ENCODE measurements around the gene BIRC7. TPM values are rescaled to one million over a fixed set of nuclear protein-coding genes. Genes with fewer than 3 reads are reported as not detected.

BIRC7 gene
- total RNA-seq, 2 experiments from 2014 or later = 0.14 TPM; not detected in 1

DNA sequence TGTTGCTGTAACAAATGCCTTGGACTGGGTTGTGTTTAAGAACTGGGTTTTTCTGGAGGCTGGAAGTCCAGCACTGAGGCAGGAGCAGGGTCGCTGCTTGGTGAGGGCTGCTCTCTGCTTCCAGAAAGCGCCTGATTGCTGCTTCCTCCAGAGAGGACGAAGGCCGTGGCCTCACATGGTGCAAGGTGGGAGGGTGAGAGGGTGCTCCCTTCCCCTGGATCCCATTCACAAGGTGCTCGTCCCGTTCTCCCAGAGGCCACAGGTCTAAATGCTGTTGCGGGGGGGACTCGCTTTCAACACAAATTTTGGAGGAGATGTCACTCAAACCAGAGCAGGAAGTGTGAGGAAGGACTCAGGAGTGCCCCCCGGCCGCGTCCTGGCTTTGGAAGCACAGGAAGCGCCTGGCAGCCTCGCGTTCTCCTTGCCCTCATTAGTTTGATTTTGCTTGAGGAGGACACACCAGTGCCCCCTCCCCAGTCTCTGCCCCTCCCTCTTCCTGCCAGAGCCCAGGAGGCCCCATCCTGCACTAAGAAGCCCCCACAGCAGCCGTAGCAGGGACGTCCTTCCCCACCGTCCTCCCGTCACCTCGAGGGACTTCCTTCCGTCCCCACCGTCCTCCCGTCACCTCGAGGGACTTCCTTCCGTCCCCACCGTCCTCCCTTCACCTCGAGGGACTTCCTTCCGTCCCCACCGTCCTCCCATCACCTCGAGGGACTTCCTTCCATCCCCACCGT, 26.3 kb downstream of the BIRC7 start:
- no peak overlapping the region for H3K4me3 Mint-ChIP-seq

GRCh38 chr20:63262836-63263235, 27.1 kb downstream of the BIRC7 start:
- no peak for ATAC-seq
- intact Hi-C loops (cut with DNase I, micrococcal nuclease) = no loop called here
- POLR2A ChIA-PET = no interaction called here
- Mint-ChIP-seq H3K27ac (no peak overlapping the region), H3K27me3 (peaks cover 19% of the 10 kb centered on the region), H3K4me3 (no peak overlapping the region), H3K9me3 (ENCODE audit: low read depth) (no peaks in the 10 kb centered on the region), H3K4me1 (no peaks in the 10 kb centered on the region), H3K36me3 (ENCODE audit: low read depth) (no peaks in the 10 kb centered on the region)
- CTCF ChIA-PET = no interaction called here
- no peak for DNase-seq

More for the DNA sequence above, 26.3 kb downstream of the BIRC7 start:
- ATAC-seq (no peak), DNase-seq (no peak)
- Mint-ChIP-seq H3K27me3 (peaks cover 24% of the 10 kb centered on the region), H3K36me3 (ENCODE audit: low read depth) (no peaks in the 10 kb centered on the region), H3K9me3 (ENCODE audit: low read depth) (no peaks in the 10 kb centered on the region), H3K4me1 (no peaks in the 10 kb centered on the region), H3K27ac (no peak overlapping the region)
- CTCF ChIA-PET = no interaction called here
- POLR2A ChIA-PET = no interaction called here
- intact Hi-C loops (cut with DNase I, micrococcal nuclease) = no loop called here

DNA sequence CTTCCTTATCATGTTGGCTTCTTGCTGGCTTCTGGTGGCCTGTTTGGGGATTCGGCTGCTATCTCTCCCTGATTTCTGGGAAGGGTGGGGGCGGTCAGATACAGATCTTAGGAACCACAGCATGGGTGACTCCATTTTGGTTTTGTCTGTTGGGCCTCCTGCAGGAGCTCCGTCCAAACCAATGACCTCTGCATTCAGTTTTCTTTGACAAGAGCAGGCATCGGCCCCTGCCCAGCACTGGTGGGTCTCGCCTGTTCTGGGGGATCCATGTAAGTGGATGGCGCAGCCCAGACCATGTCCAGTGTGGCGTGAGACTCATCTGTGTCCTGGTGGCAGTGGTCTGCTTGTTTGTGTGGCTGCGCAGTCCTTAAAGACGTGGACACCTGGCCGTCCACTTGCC, 28.3 kb downstream of the BIRC7 start:
- no peak overlapping the region for H3K4me3 Mint-ChIP-seq
- ATAC-seq (no peak), DNase-seq (no peak)
- H3K27ac Mint-ChIP-seq = no peak overlapping the region
- CTCF ChIA-PET = no interaction called here
- H3K9me3 Mint-ChIP-seq (ENCODE audit: low read depth) = no peaks in the 10 kb centered on the region
- intact Hi-C loops (cut with DNase I, micrococcal nuclease) = no loop called here
- POLR2A ChIA-PET = no interaction called here
- H3K4me1 Mint-ChIP-seq = no peaks in the 10 kb centered on the region
- peaks cover 19% of the 10 kb centered on the region for H3K27me3 Mint-ChIP-seq
- no peaks in the 10 kb centered on the region for H3K36me3 Mint-ChIP-seq (ENCODE audit: low read depth)

DNA sequence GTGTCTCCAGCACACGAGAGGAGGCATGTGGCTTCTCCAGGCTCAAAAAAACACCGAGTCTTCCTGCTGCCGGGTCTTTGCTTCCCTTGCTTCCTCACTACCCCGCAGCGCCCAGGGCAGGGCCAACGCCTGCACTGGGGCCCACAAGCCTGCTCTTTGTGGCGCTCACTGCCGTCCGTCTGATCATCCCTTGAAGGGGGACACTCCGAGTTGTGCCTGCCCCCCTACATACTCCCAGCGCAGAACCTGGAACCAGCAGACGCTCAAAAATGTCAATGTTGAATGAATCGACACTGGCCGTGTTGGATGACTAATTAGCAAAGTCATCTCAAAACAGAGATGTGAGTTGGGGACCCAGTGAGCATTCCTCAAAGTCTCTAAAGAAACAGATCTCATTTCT, 28.8 kb downstream of the BIRC7 start:
- peaks cover 19% of the 10 kb centered on the region for H3K27me3 Mint-ChIP-seq
- intact Hi-C loops (cut with DNase I, micrococcal nuclease) = no loop called here
- H3K36me3 Mint-ChIP-seq (ENCODE audit: low read depth) = no peaks in the 10 kb centered on the region
- no peaks in the 10 kb centered on the region for H3K4me1 Mint-ChIP-seq
- ATAC-seq (no peak), DNase-seq (no peak)
- H3K4me3 Mint-ChIP-seq = no peak overlapping the region
- H3K27ac Mint-ChIP-seq = no peak overlapping the region
- H3K9me3 Mint-ChIP-seq (ENCODE audit: low read depth) = no peaks in the 10 kb centered on the region
- ChIA-PET CTCF (no interaction called here), POLR2A (no interaction called here)

GRCh38 chr20:63265891-63266515, 30.3 kb downstream of the BIRC7 start:
- Mint-ChIP-seq H3K27me3 (peaks cover 19% of the 10 kb centered on the region), H3K36me3 (ENCODE audit: low read depth) (no peaks in the 10 kb centered on the region), H3K27ac (no peak overlapping the region), H3K4me3 (no peak overlapping the region), H3K9me3 (ENCODE audit: low read depth) (no peaks in the 10 kb centered on the region), H3K4me1 (peaks cover 2% of the 10 kb centered on the region)
- DNase-seq (no peak), ATAC-seq (no peak)
- intact Hi-C loops (cut with DNase I, micrococcal nuclease) = no loop called here
- ChIA-PET POLR2A (no interaction called here), CTCF (interaction anchor here (1.0 kb wide), 1 partner anchor 42 kb away, joined by 3 read pairs; no protein-coding TSS in a partner anchor)

GRCh38 chr20:63267691-63268090, 32.0 kb downstream of the BIRC7 start:
- Mint-ChIP-seq H3K27me3 (peaks cover 13% of the 10 kb centered on the region), H3K4me1 (peaks cover 7% of the 10 kb centered on the region), H3K27ac (no peak overlapping the region), H3K9me3 (ENCODE audit: low read depth) (no peaks in the 10 kb centered on the region), H3K36me3 (ENCODE audit: low read depth) (no peaks in the 10 kb centered on the region), H3K4me3 (no peak overlapping the region)
- POLR2A ChIA-PET = no interaction called here
- no peak for DNase-seq
- ATAC-seq = no peak
- intact Hi-C loops (cut with DNase I, micrococcal nuclease) = no loop called here
- CTCF ChIA-PET = no interaction called here

GRCh38 chr20:63268256-63268655, 32.6 kb downstream of the BIRC7 start:
- Mint-ChIP-seq H3K4me1 (peaks cover 7% of the 10 kb centered on the region), H3K36me3 (ENCODE audit: low read depth) (no peaks in the 10 kb centered on the region), H3K27ac (no peak overlapping the region), H3K27me3 (peaks cover 10% of the 10 kb centered on the region), H3K4me3 (no peak overlapping the region), H3K9me3 (ENCODE audit: low read depth) (no peaks in the 10 kb centered on the region)
- ChIA-PET CTCF (no interaction called here), POLR2A (no interaction called here)
- no peak for ATAC-seq
- intact Hi-C loops (cut with DNase I, micrococcal nuclease) = no loop called here
- no peak for DNase-seq

DNA sequence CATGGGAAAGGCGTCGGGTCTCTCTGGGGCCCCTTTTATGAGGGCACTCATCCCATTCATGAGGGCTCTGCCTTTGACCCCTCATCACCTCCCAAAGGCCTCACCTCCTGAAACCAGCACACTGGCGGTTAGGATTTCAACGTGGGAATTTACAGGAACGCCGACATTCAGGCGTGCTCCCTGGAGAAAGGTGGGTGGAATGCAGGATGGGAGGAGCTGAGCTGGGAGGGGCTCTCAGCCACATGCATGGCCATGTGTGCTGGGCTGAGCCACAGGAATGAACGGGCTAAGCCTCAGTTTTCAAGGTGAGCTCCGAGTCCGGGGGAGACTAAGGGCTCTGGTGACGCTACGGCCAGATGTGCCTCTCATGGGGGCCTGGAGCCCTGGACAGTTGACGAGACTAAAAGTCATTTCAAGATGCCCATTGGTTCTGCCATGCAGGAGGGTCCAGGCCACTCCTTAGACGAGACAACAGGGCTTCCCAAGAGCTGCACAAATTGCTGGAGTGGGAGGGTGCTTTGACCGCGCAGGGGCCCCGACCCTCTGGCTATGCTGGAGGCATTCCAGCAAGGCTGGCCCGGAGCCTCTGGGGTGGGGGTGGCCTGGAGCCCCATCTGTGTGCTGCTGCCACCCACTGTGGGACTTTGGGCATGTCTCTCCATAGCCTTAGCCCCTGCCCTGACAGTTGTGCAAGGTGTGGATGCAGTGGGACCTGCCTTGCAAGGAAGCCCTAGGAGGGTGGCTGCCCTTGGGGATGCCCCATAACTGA, 33.1 kb downstream of the BIRC7 start:
- DNase-seq (no peak), ATAC-seq (no peak)
- ChIA-PET POLR2A (no interaction called here), CTCF (no interaction called here)
- Mint-ChIP-seq H3K27me3 (peaks cover 10% of the 10 kb centered on the region), H3K27ac (no peak overlapping the region), H3K4me1 (peaks cover 12% of the 10 kb centered on the region), H3K36me3 (ENCODE audit: low read depth) (peaks cover under 1% of the 10 kb centered on the region), H3K4me3 (no peak overlapping the region), H3K9me3 (ENCODE audit: low read depth) (no peaks in the 10 kb centered on the region)
- intact Hi-C loops (cut with DNase I, micrococcal nuclease) = no loop called here

GRCh38 chr20:63269724-63270123, 34.0 kb downstream of the BIRC7 start:
- ATAC-seq = no peak
- H3K9me3 Mint-ChIP-seq (ENCODE audit: low read depth) = no peaks in the 10 kb centered on the region
- ChIA-PET POLR2A (no interaction called here), CTCF (interaction anchor here (0.9 to 1.6 kb wide), 2 partner anchors 12 to 45 kb away, joined by 3 to 4 read pairs; no protein-coding TSS in a partner anchor)
- no peak overlapping the region for H3K4me3 Mint-ChIP-seq
- intact Hi-C loops (cut with DNase I, micrococcal nuclease) = loop anchor here in 1 of 2 experiments (5.0 kb wide), 3 partner anchors 253 to 967 kb away; partner anchors contain the start of genes ADRM1, DIDO1 and PPDPF
- peaks cover 2% of the 10 kb centered on the region for H3K36me3 Mint-ChIP-seq (ENCODE audit: low read depth)
- peaks cover 7% of the 10 kb centered on the region for H3K27me3 Mint-ChIP-seq
- DNase-seq = no peak
- peaks cover 19% of the 10 kb centered on the region for H3K4me1 Mint-ChIP-seq
- H3K27ac Mint-ChIP-seq = no peak overlapping the region

DNA sequence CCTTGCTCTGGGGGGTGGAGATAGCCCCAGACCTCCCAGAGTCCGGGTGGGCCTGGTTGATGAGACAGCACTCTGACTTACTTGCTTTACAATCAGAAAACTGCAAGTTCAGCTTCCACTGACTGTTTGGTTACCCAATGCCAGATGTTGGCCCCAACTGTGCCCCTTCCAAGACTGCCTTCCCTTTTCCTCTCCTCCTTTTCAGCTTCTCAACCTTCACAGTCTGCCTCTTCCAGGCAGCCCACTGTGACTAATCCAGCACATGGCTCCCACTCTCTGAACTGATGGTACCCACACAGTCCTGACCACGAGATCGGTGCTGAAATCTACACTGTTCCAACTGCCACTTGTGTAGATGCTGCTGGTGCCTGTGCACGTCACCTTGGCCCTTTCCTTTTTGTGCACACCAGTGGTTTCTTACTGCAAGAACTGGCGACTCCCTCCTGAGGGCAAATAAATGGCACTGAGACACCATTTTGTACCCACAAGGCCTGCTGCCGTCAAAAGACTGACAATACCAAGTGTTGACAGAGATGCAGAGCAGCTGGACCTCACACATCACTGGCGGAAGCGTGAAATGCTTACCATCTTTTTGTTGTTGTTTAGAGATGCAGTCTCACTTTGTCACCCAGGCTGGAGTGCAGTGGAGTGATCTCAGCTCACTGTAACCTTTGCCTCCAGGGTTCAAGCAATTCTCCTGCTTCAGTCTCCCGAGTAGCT, 35.1 kb downstream of the BIRC7 start:
- CTCF ChIA-PET = interaction anchor here (0.9 to 1.6 kb wide), 4 partner anchors 11 to 312 kb away, joined by 3 to 4 read pairs (median 3); no protein-coding TSS in a partner anchor
- POLR2A ChIA-PET = no interaction called here
- ATAC-seq (no peak), DNase-seq (no peak)
- H3K9me3 Mint-ChIP-seq (ENCODE audit: low read depth) = no peaks in the 10 kb centered on the region
- peaks cover 2% of the 10 kb centered on the region for H3K36me3 Mint-ChIP-seq (ENCODE audit: low read depth)
- intact Hi-C loops (cut with DNase I, micrococcal nuclease) = loop anchor here in 1 of 2 experiments (5.0 kb wide), 3 partner anchors 252 to 968 kb away; partner anchors contain the start of genes ADRM1, DIDO1 and PPDPF
- H3K4me3 Mint-ChIP-seq = no peak overlapping the region
- no peak overlapping the region for H3K27ac Mint-ChIP-seq
- H3K27me3 Mint-ChIP-seq = peaks cover 5% of the 10 kb centered on the region
- H3K4me1 Mint-ChIP-seq = peaks cover 27% of the 10 kb centered on the region

Measured in activated CD4-positive, alpha-beta T cell treated with anti-CD3 and anti-CD28 coated beads for 36 hours (primary cell).